Endothelial cell of umbilical vein (primary cell): ENCODE data around the gene EPB41L3. TPM values are rescaled to one million over a fixed set of nuclear protein-coding genes. Genes with fewer than 3 reads are reported as not detected.

Source experiments
- BruUV-seq: library from RNA; stranded (reverse); fragments of 400-500 nt; replicated peaks from 2 replicates; lab custom pipeline; 2021; lab: Mats Ljungman, UMichigan
- CTCF ChIA-PET: fragments of 300-600, 350-600 bp; sonication (Branson Sonifier 250); formaldehyde crosslinking; loops from one replicate; lab custom pipeline; 2021; ENCODE audit warnings: antibody characterized with exemption, inconsistent platforms; lab: Charles Lee
- POLR2A ChIA-PET: fragments of 300-600, 350-600 bp; sonication (Branson Sonifier 250); formaldehyde crosslinking; loops from one replicate; lab custom pipeline; 2021; ENCODE audit warnings: antibody characterized with exemption, inconsistent platforms; lab: Charles Lee
- DNase-seq: peaks from one replicate; pipeline ENCODE4 v3.0.0-alpha.2; 2011; ENCODE audit warnings: low read depth, low spot score
- FAIRE-seq: peaks from 2 replicates; lab custom pipeline; 2011; peaks lifted over from hg19 to GRCh38; lab: Jason Lieb, UNC
- H2AFZ ChIP-seq: 2 replicates; pipeline ENCODE4 v1.6.0; 2012; ENCODE audit warnings: low read depth, low read length, control low read depth, inconsistent platforms
- H3K27ac ChIP-seq: 2 replicates; pipeline ENCODE4 v1.5.1; 2011; ENCODE audit warnings: low read depth, mild to moderate bottlenecking, control low read depth, low read length, moderate library complexity; ENCODE audit not compliant: insufficient read depth
- H3K27me3 ChIP-seq, 2 experiments: 2 replicates each; pipeline versions ENCODE4 v1.6.0 to v1.6.1; 2011; ENCODE audit warnings: low read length in 2 of 2, mixed read lengths in 1 of 2; ENCODE audit not compliant: control insufficient read depth in 2 of 2, insufficient read depth in 2 of 2
- H3K36me3 ChIP-seq, 2 experiments: 2 replicates in 1 of 2; 3 replicates in 1 of 2; pipeline ENCODE4 v1.5.1; 2011; ENCODE audit warnings: low read length in 2 of 2, mild to moderate bottlenecking in 1 of 2, moderate library complexity in 1 of 2; ENCODE audit not compliant: control insufficient read depth in 2 of 2, insufficient read depth in 2 of 2; ENCODE audit errors: extremely low read depth in 1 of 2
- H3K4me1 ChIP-seq: 3 replicates; pipeline ENCODE4 v1.5.1; 2011; ENCODE audit warnings: mild to moderate bottlenecking, low read length; ENCODE audit not compliant: control insufficient read depth, insufficient read depth; ENCODE audit errors: extremely low read depth
- H3K4me2 ChIP-seq: 2 replicates; pipeline ENCODE4 v1.6.1; 2011; ENCODE audit warnings: low read length, control low read depth, mixed read lengths; ENCODE audit not compliant: insufficient read depth
- H3K4me3 ChIP-seq, 3 experiments: fragments of 200-600 bp in 1 of 3; sonication (generic), shearing (Covaris generic) in 1 of 3; replicated peaks in 1 of 3; 2 replicates each; pipeline ENCODE4 v1.5.1; 2011 to 2016; ENCODE audit warnings: control low read depth in 3 of 3, low read length in 3 of 3, mild to moderate bottlenecking in 2 of 3, inconsistent platforms in 1 of 3, low read depth in 1 of 3, moderate library complexity in 1 of 3; ENCODE audit not compliant: insufficient read depth in 1 of 3
- H3K79me2 ChIP-seq: 2 replicates; pipeline ENCODE4 v1.6.0; 2012; ENCODE audit warnings: low read length, inconsistent platforms; ENCODE audit not compliant: control insufficient read depth, insufficient read depth
- H3K9ac ChIP-seq: replicated peaks from 2 replicates; pipeline ENCODE3; 2011; ENCODE audit warnings: low read length, control low read depth; ENCODE audit not compliant: insufficient read depth; ENCODE audit errors: extremely low read depth
- H3K9me1 ChIP-seq: replicated peaks from 3 replicates; pipeline ENCODE4 v1.6.0; 2011; ENCODE audit warnings: mild to moderate bottlenecking, low read length; ENCODE audit not compliant: control insufficient read depth, insufficient read depth; ENCODE audit errors: extremely low read depth
- H3K9me3 ChIP-seq: replicated peaks from 2 replicates; pipeline ENCODE4 v1.5.1; 2012; ENCODE audit warnings: low read length, inconsistent platforms; ENCODE audit not compliant: control insufficient read depth, insufficient read depth
- H4K20me1 ChIP-seq: replicated peaks from 2 replicates; pipeline ENCODE3; 2011; ENCODE audit warnings: mild to moderate bottlenecking, low read length; ENCODE audit not compliant: control insufficient read depth, insufficient read depth; ENCODE audit errors: extremely low read depth
- CTCF ChIP-seq, 2 donors: IDR thresholded peaks; 1 replicate in 1 of 2; 2 replicates in 1 of 2; pipeline ENCODE4 v1.5.1; 2011; ENCODE audit warnings: low read length in 2 of 2, mild to moderate bottlenecking in 2 of 2, moderate library complexity in 2 of 2, control low read depth in 1 of 2, inconsistent platforms in 1 of 2, low read depth in 1 of 2; ENCODE audit not compliant: insufficient read depth in 1 of 2; ENCODE audit errors: extremely low read depth in 1 of 2
- EZH2 ChIP-seq: IDR thresholded peaks from 2 replicates; pipeline ENCODE4 v1.6.1; 2012; ENCODE audit warnings: borderline replicate concordance, low read depth, mild to moderate bottlenecking, moderate library complexity, low read length, inconsistent platforms; ENCODE audit not compliant: severe bottlenecking
- FOS ChIP-seq: IDR thresholded peaks from 2 replicates; pipeline ENCODE4 v1.6.1; 2011; ENCODE audit warnings: mild to moderate bottlenecking, low read length, moderate library complexity, borderline replicate concordance; ENCODE audit not compliant: insufficient read depth
- GATA2 ChIP-seq: IDR thresholded peaks from 2 replicates; pipeline ENCODE4 v1.7.0; 2011; ENCODE audit warnings: low read depth, mild to moderate bottlenecking, moderate library complexity, mixed read lengths, low read length; ENCODE audit not compliant: insufficient read length, insufficient read depth
- JUN ChIP-seq: IDR thresholded peaks from 2 replicates; pipeline ENCODE4 v1.6.1; 2011; ENCODE audit warnings: borderline replicate concordance, low read depth; ENCODE audit not compliant: insufficient read length, insufficient read depth
- MAX ChIP-seq: IDR thresholded peaks from 2 replicates; pipeline ENCODE4 v1.6.1; 2011; ENCODE audit not compliant: insufficient read depth, insufficient read length
- MYC ChIP-seq: IDR thresholded peaks from one replicate; pipeline ENCODE4 v1.6.1; 2011; ENCODE audit warnings: mild to moderate bottlenecking, low read depth, low read length
- POLR2A ChIP-seq: IDR thresholded peaks from 2 replicates; pipeline ENCODE4 v1.6.1; 2012; ENCODE audit warnings: low read depth, mild to moderate bottlenecking, control low read depth, low read length
- POLR2AphosphoS5 ChIP-seq: IDR thresholded peaks from 2 replicates; pipeline ENCODE4 v1.6.1; 2012; ENCODE audit warnings: low read depth, mild to moderate bottlenecking, control low read depth, low read length, moderate library complexity; ENCODE audit not compliant: insufficient read depth
- dilution Hi-C: fragments of 300-500 bp; cut with MboI; formaldehyde crosslinking; loops from one replicate; pipeline ENCODE4 v1.15.0; 2019; ENCODE audit warnings: low sequenced_read_pairs; ENCODE audit not compliant: extremely low pct_ligation_motif_present
- intact Hi-C: fragments of 100-400 bp; cut with micrococcal nuclease; formaldehyde crosslinking; loops from one replicate; pipeline ENCODE4 v1.10.0; 2022
- polyA plus RNA-seq, 4 experiments: library from polyadenylated mRNA; depleted of rRNA in 3 of 4; stranded (reverse) in 3 of 4; unstranded in 1 of 4; fragments of >200 nt; gene quantifications; 2 replicates each; pipeline versions ENCODE4 v1.2.1 to v1.2.3, GENCODE V29; 2011 to 2012; ENCODE audit warnings: missing spikeins in 1 of 4
- total RNA-seq: library from RNA; stranded (reverse); gene quantifications from 2 replicates; pipeline ENCODE4 v1.2.3, GENCODE V29; 2021

EPB41L3 gene
- total and polyA plus RNA-seq, 2 donors (not counting 3 experiments of a cell fraction or from before 2014, with no cell fraction given): 38.9 to 114 TPM

GRCh38 chr18:5530629-5531178, 13.1 kb downstream of the EPB41L3 start:
- Histone ChIP-seq H3K9me3 (no peaks in the 10 kb centered on the region), H3K4me1 (peaks cover 3% of the 10 kb centered on the region), H3K36me3 (peaks cover 0 to under 1% of the 10 kb centered on the region in 2 experiments), H3K4me3 (no peak overlapping the region), H3K4me2 (no peak overlapping the region), H3K79me2 (peaks cover 89% of the 10 kb centered on the region), H3K9me1 (no peaks in the 10 kb centered on the region), H3K9ac (no peak overlapping the region), H2AFZ (no peak overlapping the region), H3K27ac (no peak overlapping the region), H3K27me3 (no peaks in the 10 kb centered on the region), H4K20me1 (peaks cover 3% of the 10 kb centered on the region)
- ChIA-PET CTCF (interaction anchor here (0.7 to 4.1 kb wide), 4 partner anchors 9 to 23 kb away, joined by 3 to 16 read pairs (median 4); no protein-coding TSS in a partner anchor), POLR2A (no interaction called here)
- TF ChIP-seq MYC (no peak), CTCF (IDR thresholded peaks at IDR 0.05; ENCODE audit: extremely low read depth in 1 of 2, insufficient read depth in 1 of 2, low read depth in 1 of 2, low read length in 2 of 2) (no peak), MAX (no peak), FOS (no peak), POLR2AphosphoS5 (no peak), JUN (no peak), GATA2 (no peak), EZH2 (no peak), POLR2A (no peak)
- no peak for FAIRE-seq
- no peak for DNase-seq
- intact Hi-C loops (no loop called here), dilution Hi-C loops (no loop called here)
- no TSS peak for BruUV-seq
